Ovary (tissue), 3 donors: ENCODE data around the gene KCNQ5.

Experiments
- CTCF ChIP-seq, 3 donors: fragments of 450-650 bp in 2 of 3; fragments of 200-600 bp in 1 of 3; IDR thresholded peaks; one replicate each; pipeline versions ENCODE4 v1.5.1 to v1.8.0; 2016 to 2022; ENCODE audit warnings: antibody characterized with exemption in 3 of 3, mild to moderate bottlenecking in 1 of 3
- EP300 ChIP-seq: sonication (generic); formaldehyde crosslinking; IDR thresholded peaks from one replicate; pipeline ENCODE4 v1.6.1; 2017; ENCODE audit warnings: antibody characterized with exemption
- POLR2A ChIP-seq: fragments of 450-650 bp; IDR thresholded peaks from one replicate; pipeline ENCODE4 v1.6.1; 2017; ENCODE audit warnings: antibody characterized with exemption, mild to moderate bottlenecking, moderate library complexity
- donor health status: DM: no; HTN: no; CAD: no.

- TF ChIP-seq CTCF (IDR thresholded peaks at IDR 0.05) (no peak), POLR2A (no peak), EP300 (no peak)
These were observed 194.2 kb downstream of the KCNQ5 start for GRCh38 chr6:72816022-72816421.
